ENCODE results near the gene FBXO7.

Gene FBXO7

DNA sequence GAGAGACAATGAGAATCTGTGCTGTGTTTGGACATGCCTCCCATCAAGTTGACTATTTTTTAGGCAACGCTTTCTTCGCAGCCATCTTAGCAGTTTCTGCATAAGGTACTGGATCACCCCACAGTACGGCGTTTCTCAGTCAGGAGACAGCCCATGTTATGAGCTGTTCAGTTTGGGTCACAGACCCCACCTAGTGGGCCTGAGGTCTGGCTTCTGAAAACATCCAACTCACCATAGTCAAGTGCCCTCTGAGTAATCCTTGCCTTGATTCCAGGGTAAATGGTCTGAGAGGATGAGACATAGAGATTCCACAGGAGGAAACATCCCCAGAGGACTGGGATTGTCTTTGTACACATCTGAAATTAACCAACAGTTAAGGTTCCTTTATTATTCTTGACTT lies 17.6 kb upstream of the FBXO7 start:
- no peak overlapping the region for H3K4me2 ChIP-seq (ENCODE audit: low read depth, low read length)
- H3K9me3 ChIP-seq (replicated peaks; ENCODE audit: insufficient read depth, low read length) = no peaks in the 10 kb centered on the region
- no peaks in the 10 kb centered on the region for H3K27me3 ChIP-seq (replicated peaks; ENCODE audit: insufficient read depth, low read length)
- no peaks in the 10 kb centered on the region for H3K4me1 ChIP-seq (ENCODE audit: low read length)
- no peak overlapping the region for H3K9ac ChIP-seq (ENCODE audit: low read length)
- H3K4me3 ChIP-seq (ENCODE audit: low read length) = no peak overlapping the region
- TF ChIP-seq CTCF (IDR thresholded peaks at IDR 0.05; ENCODE audit: low read length) (no peak), EZH2phosphoT487 (IDR thresholded peaks at IDR 0.05; ENCODE audit: low read length) (no peak), EZH2 (optimal IDR thresholded peaks at IDR 0.05; ENCODE audit: low read depth, low read length) (no peak)
- H3F3A ChIP-seq (ENCODE audit: insufficient read depth, low read length) = no peaks in the 10 kb centered on the region
- no peak for DNase-seq
- no peak overlapping the region for H2AFZ ChIP-seq (ENCODE audit: low read length)
- no peaks in the 10 kb centered on the region for H3K9me2 ChIP-seq (replicated peaks; ENCODE audit: insufficient read depth, low read length)
- H4K20me1 ChIP-seq (ENCODE audit: insufficient read depth, low read length) = no peaks in the 10 kb centered on the region
- H3K36me3 ChIP-seq (replicated peaks; ENCODE audit: insufficient read depth, low read length) = no peaks in the 10 kb centered on the region
- no peaks in the 10 kb centered on the region for H3K79me2 ChIP-seq (ENCODE audit: low read length)
- no peak overlapping the region for H3K27ac ChIP-seq (ENCODE audit: low read length)

- Histone ChIP-seq H3K9me3 (replicated peaks; ENCODE audit: insufficient read depth, low read length) (no peaks in the 10 kb centered on the region), H3K4me1 (ENCODE audit: low read length) (no peaks in the 10 kb centered on the region), H3K36me3 (replicated peaks; ENCODE audit: insufficient read depth, low read length) (no peaks in the 10 kb centered on the region), H2AFZ (ENCODE audit: low read length) (no peak overlapping the region), H3K27ac (ENCODE audit: low read length) (no peak overlapping the region), H3K27me3 (replicated peaks; ENCODE audit: insufficient read depth, low read length) (no peaks in the 10 kb centered on the region), H3F3A (ENCODE audit: insufficient read depth, low read length) (no peaks in the 10 kb centered on the region), H3K4me3 (ENCODE audit: low read length) (no peak overlapping the region), H3K9me2 (replicated peaks; ENCODE audit: insufficient read depth, low read length) (no peaks in the 10 kb centered on the region), H3K79me2 (ENCODE audit: low read length) (no peaks in the 10 kb centered on the region), H3K9ac (ENCODE audit: low read length) (no peak overlapping the region), H4K20me1 (ENCODE audit: insufficient read depth, low read length) (no peaks in the 10 kb centered on the region), H3K4me2 (ENCODE audit: low read depth, low read length) (no peak overlapping the region)
- no peak for DNase-seq
- TF ChIP-seq CTCF (IDR thresholded peaks at IDR 0.05; ENCODE audit: low read length) (no peak), EZH2phosphoT487 (IDR thresholded peaks at IDR 0.05; ENCODE audit: low read length) (no peak), EZH2 (optimal IDR thresholded peaks at IDR 0.05; ENCODE audit: low read depth, low read length) (no peak)
Measured at GRCh38 chr22:32462452-32462851, 12.2 kb upstream of the FBXO7 start.

DNA sequence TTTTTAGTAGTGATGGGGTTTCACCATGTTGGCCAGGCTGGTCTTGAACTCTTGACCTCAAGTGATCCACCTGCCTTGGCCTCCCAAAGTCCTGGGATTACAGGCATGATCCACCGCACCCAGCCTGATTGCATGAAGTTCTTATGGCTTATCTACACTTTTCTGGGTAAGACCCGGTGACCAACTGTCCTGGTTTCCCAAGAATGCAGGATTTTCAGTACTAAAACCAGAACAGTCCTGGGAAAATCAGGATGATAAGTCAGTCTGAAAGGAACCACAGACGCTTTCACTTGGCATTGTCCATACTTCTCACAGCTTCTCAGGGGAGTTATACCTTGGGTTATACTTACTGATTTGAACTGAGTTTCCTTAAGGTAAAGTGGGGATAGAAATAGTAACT lies 8.9 kb upstream of the FBXO7 start:
- Histone ChIP-seq H4K20me1 (ENCODE audit: insufficient read depth, low read length) (no peaks in the 10 kb centered on the region), H3K4me3 (ENCODE audit: low read length) (no peak overlapping the region), H2AFZ (ENCODE audit: low read length) (no peak overlapping the region), H3K27ac (ENCODE audit: low read length) (no peak overlapping the region), H3F3A (ENCODE audit: insufficient read depth, low read length) (no peaks in the 10 kb centered on the region), H3K9me3 (replicated peaks; ENCODE audit: insufficient read depth, low read length) (no peaks in the 10 kb centered on the region), H3K79me2 (ENCODE audit: low read length) (no peaks in the 10 kb centered on the region), H3K36me3 (replicated peaks; ENCODE audit: insufficient read depth, low read length) (no peaks in the 10 kb centered on the region), H3K9me2 (replicated peaks; ENCODE audit: insufficient read depth, low read length) (no peaks in the 10 kb centered on the region), H3K27me3 (replicated peaks; ENCODE audit: insufficient read depth, low read length) (no peaks in the 10 kb centered on the region), H3K4me2 (ENCODE audit: low read depth, low read length) (no peak overlapping the region), H3K4me1 (ENCODE audit: low read length) (no peaks in the 10 kb centered on the region), H3K9ac (ENCODE audit: low read length) (no peak overlapping the region)
- TF ChIP-seq EZH2phosphoT487 (IDR thresholded peaks at IDR 0.05; ENCODE audit: low read length) = no peak
- TF ChIP-seq EZH2 (optimal IDR thresholded peaks at IDR 0.05; ENCODE audit: low read depth, low read length) = no peak
- TF ChIP-seq CTCF (IDR thresholded peaks at IDR 0.05; ENCODE audit: low read length) = no peak
- DNase-seq = no peak

All from MM.1S (cell line).